GM19099 (cell line): ENCODE results near the gene HEATR9.

Source experiments
- POLR2A ChIP-seq: IDR thresholded peaks from 3 replicates; pipeline ENCODE4 v1.6.1; 2011; ENCODE audit warnings: low read depth; ENCODE audit not compliant: insufficient read length; ENCODE audit errors: extremely low read depth

HEATR9 gene, protein sequence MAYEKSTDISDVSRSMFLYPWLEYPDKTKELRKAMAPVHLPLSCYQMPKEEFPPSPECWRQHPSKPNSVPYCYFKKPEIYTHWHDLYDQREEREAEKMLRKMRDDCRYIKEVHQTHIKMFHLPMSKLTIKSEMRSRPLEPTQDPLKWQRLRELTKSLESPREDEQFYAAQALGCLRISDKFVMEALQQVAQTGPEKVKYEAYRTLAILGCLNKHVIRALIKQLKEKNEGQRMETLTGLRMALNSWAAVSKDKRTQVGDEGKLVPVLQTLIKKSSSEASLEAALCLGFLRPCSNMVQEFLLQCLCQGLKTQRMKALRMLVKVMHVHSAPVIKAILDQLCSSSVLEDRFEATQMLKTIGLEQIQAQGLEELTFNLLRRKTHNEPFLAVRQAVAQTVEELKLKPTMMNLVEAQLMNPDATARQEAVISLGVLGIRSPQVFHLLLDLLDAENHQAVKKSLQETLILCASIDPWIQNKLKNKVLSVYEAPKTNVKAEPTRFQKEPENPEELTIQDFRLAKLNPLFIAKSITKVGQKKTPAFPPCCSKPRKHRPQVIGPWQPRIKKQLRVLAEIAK

DNA sequence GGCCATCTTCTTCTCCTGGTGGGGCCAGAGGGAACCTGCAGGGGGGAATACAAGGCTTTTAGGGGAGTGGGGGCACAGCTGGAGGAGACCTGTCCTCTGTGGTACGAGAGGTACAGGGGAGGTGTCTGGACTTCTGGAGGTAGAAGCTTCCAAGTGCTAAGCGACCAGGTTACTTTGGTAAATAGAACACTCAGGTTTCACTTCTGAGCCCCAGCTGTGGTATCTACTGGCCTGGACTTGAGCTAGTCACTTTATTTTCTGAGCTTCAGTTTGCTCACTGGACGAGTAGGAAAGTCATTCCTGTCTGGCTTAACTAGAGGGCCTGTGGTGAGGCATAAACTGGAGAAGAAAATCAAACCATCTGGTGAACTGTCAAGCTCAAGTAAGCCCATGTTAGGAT is at the start of gene HEATR9:
Gene HEATR9, minus strand, starts transcription at position 155 of the 400 bp plus-strand sequence. Its CDS starts 149 bp downstream, at position 6.
- TF ChIP-seq POLR2A = no peak

DNA sequence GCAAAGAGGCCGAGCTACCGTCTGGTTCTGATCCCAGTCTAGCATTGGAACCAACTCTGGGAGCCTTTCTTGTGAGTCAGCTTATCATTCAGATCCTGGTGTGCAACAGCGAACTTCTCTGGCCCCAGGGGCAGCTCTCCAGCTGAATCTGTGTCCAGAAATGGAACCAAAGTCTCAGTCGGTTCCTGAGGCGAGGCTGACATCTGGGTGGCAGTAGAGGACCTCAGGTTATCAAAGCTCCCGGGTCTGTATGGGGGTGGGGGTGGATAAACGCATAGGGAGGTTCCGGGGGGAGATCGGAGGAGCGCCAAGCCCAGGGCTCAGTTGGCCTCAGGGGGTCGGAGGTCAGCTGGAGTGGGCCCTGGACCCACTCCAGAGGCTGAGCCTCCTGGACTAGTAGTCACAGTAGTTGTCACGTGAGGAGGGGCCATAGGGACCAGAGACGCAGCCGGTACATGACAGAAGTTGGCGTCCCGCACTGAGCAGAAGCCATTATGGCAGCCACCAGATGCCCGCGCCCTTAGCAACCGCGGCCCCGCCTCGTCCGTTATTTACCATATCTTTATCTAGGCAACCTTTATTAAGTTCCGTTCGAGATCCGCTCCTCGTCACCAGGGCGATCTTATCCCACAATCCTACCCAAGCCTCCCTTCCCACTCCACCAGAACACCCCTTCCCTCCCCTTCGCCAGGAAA is 49.0 kb upstream of the HEATR9 start:
- TF ChIP-seq POLR2A = no peak

- TF ChIP-seq POLR2A = no peak
Measured at GRCh38 chr17:35915153-35915964, 46.7 kb upstream of the HEATR9 start.

DNA sequence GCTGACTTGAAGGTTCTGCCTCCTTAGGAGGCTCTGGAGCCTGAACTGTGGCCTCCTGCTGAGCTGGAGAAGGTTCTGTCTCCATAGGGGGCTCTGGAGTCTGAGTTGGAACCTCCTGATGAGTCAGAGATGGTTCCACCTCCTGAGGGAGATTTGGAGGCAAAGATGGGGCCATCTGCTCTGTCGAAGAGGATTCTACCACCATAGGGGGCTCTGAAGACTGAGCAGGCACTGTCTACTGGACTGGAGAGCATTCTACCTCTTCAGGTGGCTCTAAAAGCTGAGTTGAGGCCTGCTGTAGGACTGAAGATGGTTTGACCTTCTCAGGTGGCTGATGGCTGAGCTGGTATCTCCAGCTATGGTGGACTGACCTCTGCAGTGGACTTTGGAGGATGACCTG is 45.7 kb upstream of the HEATR9 start:
- no peak for TF ChIP-seq POLR2A

DNA sequence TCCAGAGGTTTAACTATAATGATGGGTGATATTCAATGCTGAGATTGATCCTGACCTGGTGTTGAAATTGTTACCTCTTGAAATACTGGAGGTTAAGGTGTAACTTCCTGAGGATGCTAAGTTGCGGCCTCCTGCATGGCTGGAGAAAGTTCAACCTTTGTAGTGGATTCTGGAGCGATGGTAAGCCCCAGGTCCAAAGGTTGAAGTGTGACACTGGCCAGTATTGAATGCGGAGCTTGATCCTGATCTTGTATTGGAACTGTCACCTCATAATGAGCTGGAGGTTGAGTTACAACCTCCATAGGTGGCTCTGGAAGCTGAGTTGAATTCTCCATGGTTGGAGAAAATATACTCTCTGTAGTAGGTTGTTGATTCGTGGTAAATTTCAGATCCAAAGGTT is 44.9 kb upstream of the HEATR9 start:
- TF ChIP-seq POLR2A = no peak

DNA sequence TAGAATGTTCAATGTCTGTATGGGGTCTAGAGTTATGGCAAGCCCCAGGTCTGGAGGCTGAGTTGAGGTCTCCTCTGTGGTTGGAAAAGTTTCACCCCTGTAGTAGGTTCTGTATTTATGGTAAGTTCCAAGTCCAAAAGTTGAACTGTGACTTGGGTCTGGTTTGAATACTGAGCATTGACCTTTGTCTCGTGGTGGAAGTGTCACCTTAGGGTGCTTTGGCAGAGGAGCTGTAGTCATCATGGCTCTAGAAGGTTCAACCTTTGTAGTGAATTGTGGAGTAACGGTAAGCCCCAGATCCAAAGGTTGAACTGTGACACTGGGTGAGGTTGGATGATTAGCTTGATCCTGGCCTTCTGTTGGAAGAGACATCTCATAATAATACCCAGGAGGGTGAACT is 44.3 kb upstream of the HEATR9 start:
- no peak for TF ChIP-seq POLR2A

DNA sequence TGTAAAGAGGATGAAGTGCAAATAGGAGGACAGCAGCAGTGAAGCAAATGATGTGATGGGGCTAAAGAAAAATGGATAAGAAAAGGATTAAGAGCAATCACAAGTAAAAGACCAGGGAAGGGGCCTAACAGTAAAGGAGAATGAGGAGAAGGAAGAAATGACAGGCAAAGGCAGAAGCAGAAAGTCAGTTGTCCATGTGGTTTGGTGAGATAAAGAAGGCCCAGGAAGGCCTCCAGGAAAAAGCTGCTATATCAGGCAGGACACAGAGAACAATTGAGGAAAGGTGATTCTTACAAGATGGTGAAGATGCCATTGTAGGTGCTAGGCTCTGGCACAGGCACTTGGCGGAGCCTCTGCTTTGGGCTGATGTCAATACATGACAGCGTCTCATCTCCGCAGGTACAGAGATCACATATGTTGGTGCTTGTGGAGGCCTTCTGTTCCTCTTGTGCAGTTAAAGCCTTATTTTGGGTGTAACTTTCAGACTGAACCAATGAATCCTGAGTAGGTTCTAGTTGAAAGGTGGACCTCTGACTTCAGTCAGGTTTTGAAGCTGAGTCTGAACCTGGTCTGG is 43.7 kb upstream of the HEATR9 start:
- no peak for TF ChIP-seq POLR2A

DNA sequence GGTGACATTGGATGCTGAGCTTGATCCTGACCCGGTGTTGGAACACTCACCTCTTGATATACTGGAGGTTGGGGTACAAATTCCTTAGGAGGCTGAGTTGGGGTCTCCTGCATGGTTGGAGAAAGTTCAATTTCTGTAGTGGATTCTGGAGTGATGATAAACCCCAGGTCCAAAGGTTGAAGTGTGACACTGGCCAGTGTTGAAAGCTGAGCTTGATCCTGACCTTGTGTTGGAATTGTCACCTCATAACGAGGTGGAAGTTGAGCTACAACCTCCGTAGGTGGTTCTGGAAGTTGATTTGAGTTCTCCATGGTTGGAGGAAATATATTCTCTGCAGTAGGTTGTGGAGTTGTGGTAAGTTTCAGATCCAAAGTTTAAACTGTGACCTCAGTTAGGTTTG is 40.7 kb upstream of the HEATR9 start:
- no peak for TF ChIP-seq POLR2A

DNA sequence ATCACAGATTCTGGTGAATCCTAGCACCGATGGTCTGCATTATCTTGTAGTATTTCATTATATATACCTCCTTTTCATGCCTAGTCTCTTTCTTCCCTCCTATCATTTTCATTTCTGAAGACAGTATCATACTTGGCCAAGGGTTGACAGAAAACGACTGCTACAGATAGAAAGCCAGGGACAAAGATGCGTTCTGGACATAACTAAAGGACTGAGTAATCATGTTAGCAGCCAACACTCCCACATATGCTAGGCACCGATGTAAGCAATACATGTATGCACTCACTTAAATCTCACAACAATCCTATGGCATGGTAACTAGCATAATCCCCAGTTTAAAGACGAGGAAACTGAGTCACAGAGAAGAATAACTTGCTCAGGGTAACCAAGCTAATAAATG is 39.0 kb upstream of the HEATR9 start:
- no peak for TF ChIP-seq POLR2A

DNA sequence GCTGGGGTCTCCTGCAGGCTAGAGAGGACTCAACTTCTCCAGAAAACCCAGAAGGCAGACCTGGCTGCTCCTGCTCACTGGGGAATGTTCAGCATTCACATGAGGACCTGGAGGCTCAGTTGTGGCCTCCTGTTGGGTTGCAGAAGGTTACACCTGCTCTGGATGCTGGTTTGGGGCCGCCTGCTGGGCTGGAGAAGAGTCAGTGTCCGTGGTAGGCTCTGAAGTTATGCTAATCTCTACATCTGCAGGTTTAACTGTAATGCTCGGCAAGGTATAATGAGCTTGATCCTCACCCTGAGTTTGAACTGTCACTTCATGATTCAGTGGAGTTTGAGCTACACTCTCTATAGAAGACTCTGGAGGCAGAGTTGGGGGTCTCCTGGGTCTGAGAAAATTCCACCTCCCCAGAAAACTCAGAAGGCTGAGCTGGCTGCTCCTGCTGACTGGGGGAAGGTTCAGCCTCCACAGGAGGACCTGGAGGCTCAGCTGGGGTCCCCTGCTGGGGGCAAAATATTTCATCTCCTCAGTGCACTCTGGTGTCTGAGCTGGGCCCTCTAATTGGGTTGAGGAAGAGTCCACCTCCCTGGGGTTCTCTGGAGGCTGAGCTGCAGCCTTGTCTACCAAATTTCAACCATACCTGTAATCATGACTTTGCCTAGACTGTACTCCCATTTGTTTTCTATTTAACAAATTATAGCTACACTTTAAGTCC is 38.4 kb upstream of the HEATR9 start:
- no peak for TF ChIP-seq POLR2A

GRCh38 chr17:35906191-35906925 is 37.7 kb upstream of the HEATR9 start:
- TF ChIP-seq POLR2A = no peak

DNA sequence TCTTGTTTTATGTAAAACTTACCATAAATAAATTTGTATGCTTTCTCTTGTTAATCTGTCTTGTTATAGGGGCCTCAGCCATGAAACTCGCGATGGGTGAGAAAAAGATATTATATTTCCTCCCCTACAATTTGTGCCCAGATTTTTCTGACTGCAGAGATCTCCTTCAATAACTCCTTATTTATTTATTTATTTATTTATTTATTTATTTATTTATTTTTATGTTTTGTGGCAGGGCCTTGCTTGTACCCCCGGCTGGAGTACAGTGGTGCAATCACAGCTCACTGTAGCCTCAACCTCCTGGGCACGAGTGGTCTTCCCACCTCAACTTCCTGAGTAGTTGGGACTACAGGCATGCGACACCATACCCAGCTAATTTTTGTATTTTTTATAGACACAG is 34.8 kb upstream of the HEATR9 start:
- no peak for TF ChIP-seq POLR2A

GRCh38 chr17:35901631-35902175 is 33.0 kb upstream of the HEATR9 start:
- no peak for TF ChIP-seq POLR2A

DNA sequence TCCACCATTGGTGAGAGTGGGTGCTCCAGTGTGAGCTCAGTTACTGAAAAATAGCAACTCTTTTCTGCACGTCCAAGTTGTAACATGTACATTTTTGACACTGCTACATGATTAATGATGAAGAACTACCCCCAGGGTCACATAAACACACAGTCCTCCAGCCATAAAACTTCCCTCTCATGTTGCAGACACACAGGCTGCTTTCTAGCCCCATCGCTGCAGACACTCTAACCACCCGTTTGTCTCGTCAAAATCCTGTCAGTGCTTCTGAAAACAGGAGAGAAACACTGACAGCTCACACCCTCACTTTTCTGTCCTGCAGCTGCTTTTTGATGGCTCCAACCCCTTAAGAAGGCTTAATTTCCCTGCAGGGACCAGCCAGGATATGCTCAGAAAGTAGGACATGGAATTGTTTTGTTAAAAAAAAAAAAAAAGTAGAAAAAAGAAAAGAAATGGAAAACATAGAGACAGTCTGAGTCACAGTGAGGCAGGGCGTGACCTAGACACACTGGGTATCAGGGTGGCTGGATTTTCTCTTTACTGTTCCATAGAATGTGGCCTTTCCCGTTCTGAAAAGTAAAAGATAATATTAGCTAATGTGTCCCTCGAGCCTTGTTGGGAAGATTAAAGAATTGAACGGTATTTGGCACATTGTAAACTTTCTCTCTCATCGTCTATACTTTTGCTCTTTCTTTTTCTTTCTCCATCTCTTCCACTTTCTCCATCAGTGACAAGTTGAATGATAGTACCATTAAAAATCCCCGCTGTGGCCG is 32.2 kb upstream of the HEATR9 start:
- no peak for TF ChIP-seq POLR2A
